Ishikawa (cell line): ENCODE data around the gene CCDC27.

Experiments
- EP300 ChIP-seq: IDR thresholded peaks from 2 replicates; pipeline ENCODE4 v1.6.1; 2012; ENCODE audit warnings: borderline replicate concordance
- RAD21 ChIP-seq: IDR thresholded peaks from 2 replicates; pipeline ENCODE4 v1.6.1; 2012; ENCODE audit warnings: low read depth

GRCh38 chr1:3778590-3779264 lies 26.5 kb downstream of the CCDC27 start:
- TF ChIP-seq RAD21 (no peak), EP300 (no peak)
